H9 (cell line): Measurements from ENCODE around the gene CREB3L2. TPM values are rescaled to one million over a fixed set of nuclear protein-coding genes. Genes with fewer than 3 reads are reported as not detected.

ENCODE experiments used
- DNase-seq: peaks from one replicate; pipeline ENCODE4 v3.0.0-alpha.2; 2017
- H2AFZ ChIP-seq: one replicate; pipeline ENCODE4 v1.6.1; 2013; ENCODE audit warnings: mild to moderate bottlenecking, low read length, control low read depth, moderate library complexity
- H2AK5ac ChIP-seq: 2 replicates; pipeline ENCODE4 v1.6.1; 2013; ENCODE audit warnings: low read length, control low read depth, mixed read lengths; ENCODE audit not compliant: insufficient read length
- H2BK120ac ChIP-seq: one replicate; pipeline ENCODE4 v1.6.1; 2013; ENCODE audit warnings: low read depth, mild to moderate bottlenecking, low read length, control low read depth, inconsistent platforms; ENCODE audit not compliant: poor library complexity, severe bottlenecking
- H2BK12ac ChIP-seq: 2 replicates; pipeline ENCODE4 v1.6.1; 2013; ENCODE audit warnings: low read length, control low read depth, mixed read lengths, low read depth; ENCODE audit not compliant: insufficient read length
- H2BK15ac ChIP-seq: 2 replicates; pipeline ENCODE4 v1.6.1; 2013; ENCODE audit warnings: low read depth, low read length, control low read depth
- H2BK20ac ChIP-seq: one replicate; pipeline ENCODE4 v1.6.1; 2013; ENCODE audit warnings: low read depth, mild to moderate bottlenecking, low read length, control low read depth, inconsistent platforms; ENCODE audit not compliant: poor library complexity, severe bottlenecking
- H2BK5ac ChIP-seq: 2 replicates; pipeline ENCODE4 v1.6.1; 2013; ENCODE audit warnings: low read length, control low read depth, mixed read lengths; ENCODE audit not compliant: insufficient read length
- H3K14ac ChIP-seq: 2 replicates; pipeline ENCODE4 v1.6.1; 2013; ENCODE audit warnings: low read length, control low read depth; ENCODE audit not compliant: insufficient read depth
- H3K18ac ChIP-seq: 2 replicates; pipeline ENCODE4 v1.6.1; 2013; ENCODE audit warnings: low read depth, mild to moderate bottlenecking, mixed read lengths, low read length, control low read depth; ENCODE audit not compliant: insufficient read length
- H3K23ac ChIP-seq: 2 replicates; pipeline ENCODE4 v1.6.1; 2013; ENCODE audit warnings: low read length, control low read depth, mixed read lengths, low read depth; ENCODE audit not compliant: insufficient read length
- H3K23me2 ChIP-seq: 2 replicates; pipeline ENCODE4 v1.6.1; 2013; ENCODE audit warnings: low read depth, mild to moderate bottlenecking, mixed read lengths, low read length, control low read depth; ENCODE audit not compliant: insufficient read length, poor library complexity, severe bottlenecking
- H3K27ac ChIP-seq: 2 replicates; pipeline ENCODE4 v1.5.1; 2013; ENCODE audit warnings: low read length, control low read depth, mixed read lengths, low read depth; ENCODE audit not compliant: insufficient read length
- H3K27me3 ChIP-seq: 2 replicates; pipeline ENCODE4 v1.6.1; 2013; ENCODE audit warnings: low read length, control low read depth, inconsistent platforms; ENCODE audit not compliant: insufficient read depth
- H3K4ac ChIP-seq: 2 replicates; pipeline ENCODE4 v1.6.1; 2013; ENCODE audit warnings: low read depth, mild to moderate bottlenecking, control low read depth, inconsistent platforms, low read length, moderate library complexity
- H3K4me1 ChIP-seq: 2 replicates; pipeline ENCODE4 v1.6.1; 2013; ENCODE audit warnings: low read length, control low read depth, inconsistent platforms; ENCODE audit not compliant: insufficient read depth
- H3K4me2 ChIP-seq: 2 replicates; pipeline ENCODE4 v1.6.1; 2013; ENCODE audit warnings: low read length, control low read depth, mixed read lengths; ENCODE audit not compliant: insufficient read length, insufficient read depth
- H3K56ac ChIP-seq: 2 replicates; pipeline ENCODE4 v1.6.1; 2013; ENCODE audit warnings: low read depth, mild to moderate bottlenecking, mixed read lengths, low read length, control low read depth; ENCODE audit not compliant: insufficient read length
- H3K79me1 ChIP-seq: 2 replicates; pipeline ENCODE4 v1.6.1; 2013; ENCODE audit warnings: low read depth, mild to moderate bottlenecking, moderate library complexity, low read length, control low read depth, inconsistent platforms; ENCODE audit not compliant: insufficient read depth, poor library complexity, severe bottlenecking
- H3K79me2 ChIP-seq: 2 replicates; pipeline ENCODE4 v1.6.1; 2013; ENCODE audit warnings: low read length, control low read depth, inconsistent platforms; ENCODE audit not compliant: insufficient read depth
- H3K9ac ChIP-seq: 2 replicates; pipeline ENCODE4 v1.6.1; 2013; ENCODE audit warnings: low read length, control low read depth, mixed read lengths; ENCODE audit not compliant: insufficient read length; ENCODE audit errors: extremely low read depth
- H3K9me3 ChIP-seq: one replicate; pipeline ENCODE4 v1.6.1; 2013; ENCODE audit warnings: low read depth, low read length, inconsistent platforms; ENCODE audit not compliant: control insufficient read depth
- H3T11ph ChIP-seq: one replicate; pipeline ENCODE4 v1.6.1; 2013; ENCODE audit warnings: mild to moderate bottlenecking, low read length, control low read depth, inconsistent platforms
- H4K20me1 ChIP-seq: one replicate; pipeline ENCODE4 v1.6.1; 2013; ENCODE audit not compliant: control insufficient read depth, insufficient read length, insufficient read depth
- H4K5ac ChIP-seq: 2 replicates; pipeline ENCODE4 v1.6.1; 2013; ENCODE audit warnings: low read depth, mild to moderate bottlenecking, mixed read lengths, low read length, control low read depth; ENCODE audit not compliant: insufficient read length
- H4K8ac ChIP-seq: replicated peaks from 2 replicates; pipeline ENCODE4 v1.6.1; 2013; ENCODE audit warnings: low read length, control low read depth, mixed read lengths, low read depth; ENCODE audit not compliant: insufficient read length
- H4K91ac ChIP-seq: 2 replicates; pipeline ENCODE4 v1.6.1; 2013; ENCODE audit warnings: low read depth, mild to moderate bottlenecking, moderate library complexity, mixed read lengths, low read length, control low read depth; ENCODE audit not compliant: insufficient read length
- H3K27ac Mint-ChIP-seq, 3 experiments: 2 replicates in 2 of 3; 3 replicates in 1 of 3; pipeline ENCODE4 v1.8.0; 2020 to 2021; ENCODE audit warnings: mixed read lengths in 3 of 3, mild to moderate bottlenecking in 1 of 3, moderate library complexity in 1 of 3
- H3K27me3 Mint-ChIP-seq: 2 replicates; pipeline ENCODE4 v1.8.0; 2021; ENCODE audit warnings: low read depth, mild to moderate bottlenecking, moderate library complexity, mixed read lengths
- H3K36me3 Mint-ChIP-seq, 3 experiments: 2 replicates in 2 of 3; 3 replicates in 1 of 3; pipeline ENCODE4 v1.8.0; 2020 to 2021; ENCODE audit warnings: low read depth in 3 of 3, mixed read lengths in 3 of 3; ENCODE audit not compliant: insufficient read depth in 1 of 3
- H3K4me1 Mint-ChIP-seq, 2 experiments: 2 replicates each; pipeline ENCODE4 v1.8.0; 2020; ENCODE audit warnings: mixed read lengths in 2 of 2
- H3K4me3 Mint-ChIP-seq, 2 experiments: 2 replicates in 1 of 2; 3 replicates in 1 of 2; pipeline ENCODE4 v1.8.0; 2020 to 2021; ENCODE audit warnings: mild to moderate bottlenecking in 2 of 2, mixed read lengths in 2 of 2, moderate library complexity in 1 of 2
- H3K9me3 Mint-ChIP-seq, 2 experiments: 2 replicates in 1 of 2; 3 replicates in 1 of 2; pipeline ENCODE4 v1.8.0; 2020; ENCODE audit warnings: mild to moderate bottlenecking in 2 of 2, mixed read lengths in 2 of 2, moderate library complexity in 1 of 2
- CTCF ChIP-seq: fragments of 200-600 bp; sonication (generic); conservative IDR thresholded peaks from 3 replicates; pipeline ENCODE4 v1.8.0; 2021; ENCODE audit warnings: antibody characterized with exemption, mild to moderate bottlenecking
- WGBS: extraction: QIAGEN DNeasy Blood & Tissue Kit; methylation state at CpG from one replicate; pipeline ENCODE4 v1.1.7; 2013; ENCODE audit warnings: missing lambda C conversion rate, low lambda C conversion rate, mixed read lengths; ENCODE audit not compliant: insufficient read length; ENCODE audit errors: extremely low coverage; 5-methylcytosine and 5-hydroxymethylcytosine counted together
- total RNA-seq: library from RNA; stranded (reverse); gene quantifications from 2 replicates; pipeline ENCODE4 v1.2.1, GENCODE V29; 2021

The CREB3L2 gene
- total RNA-seq, 1 experiment from 2014 or later = 60.7 TPM

DNA sequence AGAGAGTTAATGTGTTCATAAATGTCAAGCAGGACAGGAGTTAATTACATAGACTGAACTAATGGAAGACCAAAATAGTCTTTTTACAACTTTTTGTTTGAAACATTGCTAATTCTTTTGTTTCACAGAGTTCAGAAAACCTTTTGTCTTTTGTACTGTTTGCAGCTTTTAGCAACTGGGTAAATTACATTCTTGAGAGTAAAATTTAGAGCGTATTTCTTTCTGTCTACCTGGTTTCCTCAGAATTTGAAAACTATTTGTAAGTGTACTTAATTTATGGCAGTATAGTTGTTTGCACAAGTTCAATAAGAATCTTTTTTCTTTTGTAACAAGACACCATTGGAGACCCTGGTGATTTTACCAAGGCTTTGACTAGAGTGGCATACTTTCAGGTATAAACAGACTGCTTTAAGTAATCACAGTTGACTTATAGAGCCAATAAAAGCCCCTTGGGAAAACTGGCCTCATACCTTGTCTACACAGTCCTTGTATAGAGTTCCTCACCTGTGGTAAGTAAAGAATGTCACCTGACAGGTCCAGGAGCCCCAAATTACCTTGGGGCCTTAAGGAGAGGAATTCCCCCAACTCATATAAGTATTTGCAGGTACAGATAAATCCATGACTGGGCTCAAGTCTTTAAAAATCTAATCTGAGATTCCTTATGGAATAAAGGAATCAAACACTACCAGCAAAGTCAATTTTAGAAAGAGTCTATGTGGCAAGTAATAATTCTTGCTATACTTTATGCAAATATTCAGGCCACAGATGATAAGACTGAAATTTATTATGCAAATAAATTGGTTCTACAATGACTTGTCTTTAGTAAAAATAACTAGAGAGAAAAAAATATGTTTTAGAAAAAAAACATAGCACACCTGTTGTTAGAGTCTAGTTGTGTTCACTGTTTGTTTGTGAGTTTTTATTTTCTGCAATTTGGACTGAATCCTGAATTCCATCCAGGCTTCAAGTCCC is 23.6 kb upstream of the CREB3L2 start:
- WGBS = no CpG with 5 or more reads among the region's 1 CpG
- H4K91ac ChIP-seq = no peak overlapping the region
- no peak overlapping the region for H2BK5ac ChIP-seq
- no peaks in the 10 kb centered on the region for H3K79me2 ChIP-seq
- no peak overlapping the region for H3K4me2 ChIP-seq
- H3K56ac ChIP-seq = no peak overlapping the region
- peaks cover 6% of the 10 kb centered on the region for H3K9me3 ChIP-seq
- H3K27ac ChIP-seq = no peak overlapping the region
- no peaks in the 10 kb centered on the region for H3K27me3 ChIP-seq
- H3K4me1 ChIP-seq = peaks cover 2% of the 10 kb centered on the region; the same call in 1 of the 2 replicates
- no peak overlapping the region for H4K5ac ChIP-seq
- H3K18ac ChIP-seq = no peak overlapping the region
- H3K23me2 ChIP-seq = no peaks in the 10 kb centered on the region
- no peak for TF ChIP-seq CTCF
- H3K9ac ChIP-seq = no peak overlapping the region
- H3K4me1 Mint-ChIP-seq = peaks cover 32 to 35% of the 10 kb centered on the region in 2 experiments
- no peaks in the 10 kb centered on the region for H4K20me1 ChIP-seq
- no peaks in the 10 kb centered on the region for H3K27me3 Mint-ChIP-seq
- DNase-seq = no peak
- H3K9me3 Mint-ChIP-seq = peaks cover 31 to 42% of the 10 kb centered on the region in 2 experiments
- H2BK120ac ChIP-seq = no peak overlapping the region
- H3K27ac Mint-ChIP-seq = no peak overlapping the region
- H2BK20ac ChIP-seq = no peak overlapping the region
- H3K36me3 Mint-ChIP-seq = peaks cover 25 to 41% (median 38%) of the 10 kb centered on the region in 3 experiments
- H2AK5ac ChIP-seq = no peak overlapping the region
- no peak overlapping the region for H3K4me3 Mint-ChIP-seq
- H2BK15ac ChIP-seq = no peak overlapping the region
- H3K79me1 ChIP-seq = no peaks in the 10 kb centered on the region
- H3K14ac ChIP-seq = no peak overlapping the region
- H3T11ph ChIP-seq = no peak overlapping the region
- H2BK12ac ChIP-seq = no peak overlapping the region
- no peak overlapping the region for H3K23ac ChIP-seq
- no peak overlapping the region for H3K4ac ChIP-seq
- no peak overlapping the region for H2AFZ ChIP-seq
- no peak overlapping the region for H4K8ac ChIP-seq
